HepG2 (cell line): ENCODE results near the gene TAS2R10. TPM values are rescaled to one million over a fixed set of nuclear protein-coding genes. Genes with fewer than 3 reads are reported as not detected.

Experiments used
- ATAC-seq: fragments of 200-7000 bp; cut with Tn5 transposase; 3 replicates; pipeline ENCODE4 v1.9.1; 2020; ENCODE audit warnings: mild to moderate bottlenecking, moderate library complexity
- BruUV-seq: library from RNA; stranded (reverse); fragments of 400-500 nt; replicated peaks from 2 replicates; lab custom pipeline; 2021; lab: Mats Ljungman, UMichigan
- CTCF ChIA-PET: fragments of 300-600 bp; formaldehyde crosslinking; extraction: SDS; loops from one replicate; lab custom pipeline; 2021; ENCODE audit warnings: low total read pairs, inconsistent platforms, low intra/inter-chr PET ratio; lab: Yijun Ruan, JAX
- POLR2A ChIA-PET: fragments of 350-600 bp; sonication (Branson Sonifier 250); formaldehyde crosslinking; loops from one replicate; lab custom pipeline; 2020; ENCODE audit warnings: antibody characterized with exemption, inconsistent platforms; lab: Yijun Ruan, JAX
- DNase-seq: peaks from one replicate; pipeline ENCODE4 v3.0.0-alpha.2; 2015; ENCODE audit warnings: low spot score
- FAIRE-seq: peaks from 3 replicates; lab custom pipeline; 2011; peaks lifted over from hg19 to GRCh38; lab: Jason Lieb, UNC
- H2AFZ ChIP-seq: one replicate; pipeline ENCODE4 v1.6.1; 2011; ENCODE audit warnings: low read length, inconsistent platforms
- H3K27ac ChIP-seq: fragments of 300-600 bp; 3 replicates; pipeline ENCODE4 v1.8.0; 2011; ENCODE audit warnings: mixed run types, mild to moderate bottlenecking, mixed read lengths, low read length, inconsistent platforms; ENCODE audit not compliant: insufficient read depth; ENCODE audit errors: extremely low read length
- H3K27me3 ChIP-seq, 2 experiments: fragments of 200-600 bp in 1 of 2; 2 replicates in 1 of 2; 3 replicates in 1 of 2; pipeline versions ENCODE4 v1.6.0 to v1.8.0; 2011; ENCODE audit warnings: low read length in 2 of 2, mild to moderate bottlenecking in 2 of 2, moderate library complexity in 2 of 2, inconsistent platforms in 1 of 2; ENCODE audit not compliant: insufficient read depth in 2 of 2, control insufficient read depth in 1 of 2
- H3K36me3 ChIP-seq, 2 experiments: fragments of 200-600 bp in 1 of 2; replicated peaks in 1 of 2; 2 replicates in 1 of 2; 3 replicates in 1 of 2; pipeline versions ENCODE4 v1.5.1 to v1.8.0; 2011; ENCODE audit warnings: low read length in 2 of 2, inconsistent platforms in 1 of 2; ENCODE audit not compliant: insufficient read depth in 2 of 2, control insufficient read depth in 1 of 2
- H3K4me1 ChIP-seq: 2 replicates; pipeline ENCODE4 v1.5.1; 2012; ENCODE audit warnings: low read length, inconsistent platforms; ENCODE audit not compliant: insufficient read depth
- H3K4me2 ChIP-seq: 2 replicates; pipeline ENCODE4 v1.6.0; 2011; ENCODE audit warnings: low read depth, low read length, inconsistent platforms
- H3K4me3 ChIP-seq, 3 experiments: fragments of 200-600 bp in 1 of 3; sonication (generic), shearing (Covaris generic) in 1 of 3; replicated peaks in 1 of 3; 2 replicates each; pipeline ENCODE4 v1.5.1; 2011 to 2016; ENCODE audit warnings: low read length in 3 of 3, inconsistent platforms in 2 of 3, low read depth in 2 of 3, mild to moderate bottlenecking in 2 of 3, control low read depth in 1 of 3, mixed read lengths in 1 of 3; ENCODE audit not compliant: insufficient read depth in 1 of 3
- H3K79me2 ChIP-seq: one replicate; pipeline ENCODE4 v1.6.1; 2011; ENCODE audit warnings: low read length, inconsistent platforms; ENCODE audit not compliant: insufficient read depth
- H3K9ac ChIP-seq: 2 replicates; pipeline ENCODE4 v1.6.0; 2011; ENCODE audit warnings: mild to moderate bottlenecking, low read depth, low read length, inconsistent platforms; ENCODE audit not compliant: insufficient read depth
- H3K9me3 ChIP-seq: 2 replicates; pipeline ENCODE4 v1.5.1; 2012; ENCODE audit warnings: mild to moderate bottlenecking, low read length
- H4K20me1 ChIP-seq: 2 replicates; pipeline ENCODE4 v1.6.0; 2011; ENCODE audit warnings: inconsistent platforms, mild to moderate bottlenecking, low read length, moderate library complexity; ENCODE audit not compliant: insufficient read depth
- ATF7-NPFF ChIP-seq: sonication (generic); formaldehyde crosslinking; IDR thresholded peaks from 2 replicates; pipeline ENCODE4 v1.8.1; 2023; ENCODE audit warnings: mild to moderate bottlenecking, low read depth, missing genetic modification reagents, moderate library complexity
- CREB1 ChIP-seq, 2 experiments: fragments of 450-650 bp in 1 of 2; IDR thresholded peaks; 2 replicates each; pipeline ENCODE4 v1.6.1; 2016 to 2017; ENCODE audit warnings: control low read depth in 1 of 2, mild to moderate bottlenecking in 1 of 2, missing compliant biosample characterization in 1 of 2, missing genetic modification characterization in 1 of 2
- HMGA1 ChIP-seq: sonication (generic); formaldehyde crosslinking; conservative IDR thresholded peaks from 2 replicates; pipeline ENCODE4 v1.4.0; 2020; ENCODE audit warnings: missing genetic modification reagents
- HOXA9 ChIP-seq: sonication (generic); formaldehyde crosslinking; IDR thresholded peaks from 2 replicates; pipeline ENCODE4 v1.8.1; 2022; ENCODE audit warnings: missing genetic modification reagents, mild to moderate bottlenecking, moderate library complexity, borderline replicate concordance
- NFE2L1 ChIP-seq: sonication (generic); formaldehyde crosslinking; IDR thresholded peaks from 2 replicates; pipeline ENCODE4 v1.4.0; 2020; ENCODE audit warnings: missing genetic modification reagents, mild to moderate bottlenecking, borderline replicate concordance
- NR2F6 ChIP-seq, 2 experiments: IDR thresholded peaks; 2 replicates each; pipeline ENCODE4 v1.6.1; 2016; ENCODE audit warnings: antibody characterized with exemption in 1 of 2, mild to moderate bottlenecking in 1 of 2
- RCOR2 ChIP-seq: IDR thresholded peaks from 2 replicates; pipeline ENCODE4 v1.6.1; 2016; ENCODE audit warnings: missing biosample characterization, missing genetic modification reagents
- SNAI1 ChIP-seq: sonication (generic); formaldehyde crosslinking; IDR thresholded peaks from 2 replicates; pipeline ENCODE4 v1.5.0; 2020; ENCODE audit warnings: mild to moderate bottlenecking, missing genetic modification reagents, borderline replicate concordance
- TBX2 ChIP-seq: sonication (generic); formaldehyde crosslinking; IDR thresholded peaks from 2 replicates; pipeline ENCODE4 v1.5.0; 2020; ENCODE audit warnings: missing genetic modification reagents, mild to moderate bottlenecking, borderline replicate concordance
- ZFAT ChIP-seq: sonication (generic); formaldehyde crosslinking; conservative IDR thresholded peaks from 2 replicates; pipeline ENCODE4 v1.8.1; 2023; ENCODE audit warnings: missing genetic modification reagents, inconsistent platforms
- ZNF282 ChIP-seq: fragments of 450-650 bp; IDR thresholded peaks from 2 replicates; pipeline ENCODE4 v1.6.1; 2018; ENCODE audit not compliant: partially characterized antibody
- ZNF33B ChIP-seq: sonication (generic); formaldehyde crosslinking; IDR thresholded peaks from 2 replicates; pipeline ENCODE4 v1.5.1; 2020; ENCODE audit warnings: mild to moderate bottlenecking, missing genetic modification reagents
- ZNF615 ChIP-seq: sonication (generic); formaldehyde crosslinking; IDR thresholded peaks from 2 replicates; pipeline ENCODE4 v1.5.0; 2020; ENCODE audit warnings: mild to moderate bottlenecking, missing genetic modification reagents, borderline replicate concordance
- ZNF710 ChIP-seq: sonication (generic); formaldehyde crosslinking; IDR thresholded peaks from 2 replicates; pipeline ENCODE4 v1.5.0; 2020; ENCODE audit warnings: mild to moderate bottlenecking, missing genetic modification reagents, borderline replicate concordance
- ZNF761 ChIP-seq: sonication (generic); formaldehyde crosslinking; conservative IDR thresholded peaks from 2 replicates; pipeline ENCODE4 v1.4.0; 2020; ENCODE audit warnings: mild to moderate bottlenecking, missing genetic modification reagents
- ZNF841 ChIP-seq: sonication (generic); formaldehyde crosslinking; IDR thresholded peaks from 2 replicates; pipeline ENCODE4 v1.8.1; 2023; ENCODE audit warnings: missing genetic modification reagents, borderline replicate concordance
- WGBS: methylation state at CpG from one replicate; pipeline ENCODE4 v1.1.6; 2017; ENCODE audit warnings: low lambda C conversion rate; 5-methylcytosine and 5-hydroxymethylcytosine counted together
- in situ Hi-C: cut with HindIII; loops from 2 replicates; pipeline ENCODE4 v1.10.0; 2017; ENCODE audit warnings: low pct_unique_long_range_greater_than_20kb; ENCODE audit not compliant: extremely low pct_ligation_motif_present
- intact Hi-C: fragments of 100-400 bp; cut with micrococcal nuclease; formaldehyde crosslinking; loops from one replicate; pipeline ENCODE4 v1.10.0; 2022; ENCODE audit not compliant: unreplicated experiment
- polyA plus RNA-seq, 8 experiments: library from polyadenylated mRNA; depleted of rRNA in 3 of 8; stranded (reverse) in 7 of 8; unstranded in 1 of 8; fragments of >200 nt; fragmentation: Illumina TruSeq in 4 of 8; extraction: Trizol in 4 of 8; gene quantifications; 2 replicates each; pipeline versions ENCODE4 v1.2.1 to v1.2.3, GENCODE V29; 2011 to 2016; ENCODE audit warnings: low read depth in 4 of 8, missing spikeins in 1 of 8, mixed read lengths in 1 of 8; ENCODE audit not compliant: insufficient read depth in 1 of 8
- total RNA-seq, 5 experiments: library from RNA; depleted of rRNA; stranded (reverse); fragments of >200 nt; fragmentation: Illumina TruSeq; extraction: Trizol; gene quantifications; 2 replicates each; pipeline ENCODE4 v1.2.3, GENCODE V29; 2016; ENCODE audit warnings: low read depth in 1 of 5
- TF ChIP-seq, protein P1 (sequence below): fragments of 450-650 bp; IDR thresholded peaks from 2 replicates; pipeline ENCODE4 v1.6.1; 2017; ENCODE audit warnings: mild to moderate bottlenecking
- TF ChIP-seq, protein P2 (sequence below): sonication (generic); formaldehyde crosslinking; conservative IDR thresholded peaks from 2 replicates; pipeline ENCODE4 v1.4.0; 2020; ENCODE audit warnings: missing genetic modification reagents

Gene TAS2R10
- total and polyA plus RNA-seq, 2 of the 13 experiments (the other 11 are each of a cell fraction or from before 2014, with no cell fraction given): 0.98 to 1.00 TPM

DNA sequence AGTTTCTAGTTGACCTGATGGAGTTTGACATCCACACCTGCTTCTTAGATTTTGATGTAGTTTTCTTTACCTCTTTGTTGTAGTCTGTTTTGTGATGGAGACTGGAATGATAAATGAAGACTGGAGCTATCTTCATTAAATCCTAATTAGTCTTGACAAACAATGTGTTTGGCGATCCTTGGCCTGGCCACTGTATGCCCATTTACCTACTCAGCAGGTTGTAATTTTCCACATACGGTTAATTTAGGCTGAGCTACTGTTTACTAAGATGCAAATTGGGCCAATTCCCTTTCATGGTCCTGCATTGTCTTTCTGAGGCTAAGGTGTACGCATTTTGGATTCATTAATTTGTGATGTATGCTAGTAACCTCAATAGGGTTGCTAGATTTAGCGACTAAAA is 23.6 kb downstream of the TAS2R10 start, which contains the start of gene TAS2R7 (continued):
- TF ChIP-seq ZNF841 (CRISPR knock-in tag) (no peak), NFE2L1 (no peak), HMGA1 (CRISPR knock-in tag) (no peak), ZNF615 (CRISPR knock-in tag) (no peak), HOXA9 (CRISPR knock-in tag) (no peak), TBX2 (no peak)
- TF ChIP-seq, protein P1, sequence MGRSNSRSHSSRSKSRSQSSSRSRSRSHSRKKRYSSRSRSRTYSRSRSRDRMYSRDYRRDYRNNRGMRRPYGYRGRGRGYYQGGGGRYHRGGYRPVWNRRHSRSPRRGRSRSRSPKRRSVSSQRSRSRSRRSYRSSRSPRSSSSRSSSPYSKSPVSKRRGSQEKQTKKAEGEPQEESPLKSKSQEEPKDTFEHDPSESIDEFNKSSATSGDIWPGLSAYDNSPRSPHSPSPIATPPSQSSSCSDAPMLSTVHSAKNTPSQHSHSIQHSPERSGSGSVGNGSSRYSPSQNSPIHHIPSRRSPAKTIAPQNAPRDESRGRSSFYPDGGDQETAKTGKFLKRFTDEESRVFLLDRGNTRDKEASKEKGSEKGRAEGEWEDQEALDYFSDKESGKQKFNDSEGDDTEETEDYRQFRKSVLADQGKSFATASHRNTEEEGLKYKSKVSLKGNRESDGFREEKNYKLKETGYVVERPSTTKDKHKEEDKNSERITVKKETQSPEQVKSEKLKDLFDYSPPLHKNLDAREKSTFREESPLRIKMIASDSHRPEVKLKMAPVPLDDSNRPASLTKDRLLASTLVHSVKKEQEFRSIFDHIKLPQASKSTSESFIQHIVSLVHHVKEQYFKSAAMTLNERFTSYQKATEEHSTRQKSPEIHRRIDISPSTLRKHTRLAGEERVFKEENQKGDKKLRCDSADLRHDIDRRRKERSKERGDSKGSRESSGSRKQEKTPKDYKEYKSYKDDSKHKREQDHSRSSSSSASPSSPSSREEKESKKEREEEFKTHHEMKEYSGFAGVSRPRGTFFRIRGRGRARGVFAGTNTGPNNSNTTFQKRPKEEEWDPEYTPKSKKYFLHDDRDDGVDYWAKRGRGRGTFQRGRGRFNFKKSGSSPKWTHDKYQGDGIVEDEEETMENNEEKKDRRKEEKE: no peak
- TF ChIP-seq, protein P2, sequence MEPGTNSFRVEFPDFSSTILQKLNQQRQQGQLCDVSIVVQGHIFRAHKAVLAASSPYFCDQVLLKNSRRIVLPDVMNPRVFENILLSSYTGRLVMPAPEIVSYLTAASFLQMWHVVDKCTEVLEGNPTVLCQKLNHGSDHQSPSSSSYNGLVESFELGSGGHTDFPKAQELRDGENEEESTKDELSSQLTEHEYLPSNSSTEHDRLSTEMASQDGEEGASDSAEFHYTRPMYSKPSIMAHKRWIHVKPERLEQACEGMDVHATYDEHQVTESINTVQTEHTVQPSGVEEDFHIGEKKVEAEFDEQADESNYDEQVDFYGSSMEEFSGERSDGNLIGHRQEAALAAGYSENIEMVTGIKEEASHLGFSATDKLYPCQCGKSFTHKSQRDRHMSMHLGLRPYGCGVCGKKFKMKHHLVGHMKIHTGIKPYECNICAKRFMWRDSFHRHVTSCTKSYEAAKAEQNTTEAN (CRISPR knock-in tag): no peak
- TF ChIP-seq, all 625 proteins: peak for 0

DNA sequence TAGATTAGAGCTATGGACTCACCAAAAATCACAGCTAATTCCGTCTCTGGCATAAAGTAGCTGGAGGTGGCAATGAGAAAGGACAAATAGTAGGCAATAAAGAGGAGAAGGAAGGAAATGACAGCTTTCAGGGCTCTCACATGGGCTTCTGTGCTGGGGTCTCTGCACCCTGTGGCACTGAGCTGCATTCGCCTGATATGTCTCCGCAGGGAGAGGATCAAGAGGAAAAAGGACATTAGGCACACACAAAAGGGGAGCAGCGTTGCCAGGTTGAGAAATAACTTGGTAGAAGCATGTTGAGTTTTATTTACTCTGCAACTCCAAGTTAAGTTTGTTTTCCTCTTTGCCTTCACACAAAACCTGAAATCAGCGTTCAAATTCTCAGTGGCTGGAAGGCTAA is 24.4 kb downstream of the TAS2R10 start:
- Histone ChIP-seq H2AFZ (no peak overlapping the region), H4K20me1 (no peaks in the 10 kb centered on the region), H3K79me2 (no peaks in the 10 kb centered on the region)
- no peak for FAIRE-seq
- BruUV-seq: no TSS peak
- TF ChIP-seq RCOR2 (no peak), ZNF282 (no peak), ZNF33B (no peak), ZNF710 (CRISPR knock-in tag) (no peak), CREB1 (IDR thresholded peaks at IDR 0.05) (no peak), CREB1 (CRISPR knock-in tag; IDR thresholded peaks at IDR 0.05) (no peak), ATF7-NPFF (CRISPR knock-in tag) (no peak), SNAI1 (CRISPR knock-in tag) (no peak), NR2F6 (IDR thresholded peaks at IDR 0.05) (no peak), NR2F6 (CRISPR knock-in tag; IDR thresholded peaks at IDR 0.05) (no peak), ZNF761 (CRISPR knock-in tag) (no peak), ZFAT (no peak)
- TF ChIP-seq, all 625 proteins: peak for 0
- H3K27me3 ChIP-seq: 0 out of 5 replicates have a peak, but pooled peaks cover 0 to 3% of the 10 kb centered on the region in 2 experiments
- ChIA-PET POLR2A (no interaction called here), CTCF (no interaction called here)
- intact Hi-C loops (no loop called here), in situ Hi-C loops (no loop called here)
- H3K9me3 ChIP-seq: no peaks in the 10 kb centered on the region
- H3K4me3 ChIP-seq: no peak overlapping the region
- no peaks in the 10 kb centered on the region for H3K36me3 ChIP-seq
- no peaks in the 10 kb centered on the region for H3K4me1 ChIP-seq
- no peak for ATAC-seq
- no peak overlapping the region for H3K9ac ChIP-seq
- no peak for DNase-seq
- 24% methylated on average over 5 of the region's 5 CpGs for whole genome bisulfite sequencing
- no peak overlapping the region for H3K27ac ChIP-seq
- H3K4me2 ChIP-seq: no peak overlapping the region
